ENCODE results near the gene MAPK14. TPM values are rescaled to one million over a fixed set of nuclear protein-coding genes. Genes with fewer than 3 reads are reported as not detected.

Gene MAPK14
- total RNA-seq, 1 experiment from 2014 or later: 56.8 TPM

DNA sequence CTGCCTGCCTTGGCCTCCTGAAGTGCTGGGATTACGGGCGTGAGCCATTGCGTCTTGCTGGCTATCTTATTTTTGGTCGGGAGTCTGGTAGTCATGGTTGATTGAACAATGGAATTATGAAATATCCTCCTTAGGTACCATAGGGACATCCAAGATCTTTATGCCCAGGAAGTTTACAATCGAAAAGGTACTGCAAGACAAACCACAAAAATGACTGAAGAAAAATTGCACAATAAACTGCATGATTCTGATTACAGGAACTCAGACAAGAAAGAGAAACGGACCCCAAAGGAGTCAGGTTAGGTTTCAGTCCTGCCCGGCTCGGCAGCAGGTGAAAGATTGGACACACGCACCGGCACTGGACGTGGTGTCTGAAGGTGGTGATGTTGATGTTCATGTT is 8.4 kb upstream of the MAPK14 start:
- H3K9me2 ChIP-seq (replicated peaks; ENCODE audit: low read length): no peaks in the 10 kb centered on the region
- H3K4me2 ChIP-seq (ENCODE audit: low read length): no peak overlapping the region
- H3K79me2 ChIP-seq (ENCODE audit: low read length): no peaks in the 10 kb centered on the region
- H3K27ac ChIP-seq (ENCODE audit: low read length): no peak overlapping the region
- intact Hi-C loops (cut with micrococcal nuclease): no loop called here
- no TSS peak for BruUV-seq (replicated peaks)
- TF ChIP-seq, protein P1, sequence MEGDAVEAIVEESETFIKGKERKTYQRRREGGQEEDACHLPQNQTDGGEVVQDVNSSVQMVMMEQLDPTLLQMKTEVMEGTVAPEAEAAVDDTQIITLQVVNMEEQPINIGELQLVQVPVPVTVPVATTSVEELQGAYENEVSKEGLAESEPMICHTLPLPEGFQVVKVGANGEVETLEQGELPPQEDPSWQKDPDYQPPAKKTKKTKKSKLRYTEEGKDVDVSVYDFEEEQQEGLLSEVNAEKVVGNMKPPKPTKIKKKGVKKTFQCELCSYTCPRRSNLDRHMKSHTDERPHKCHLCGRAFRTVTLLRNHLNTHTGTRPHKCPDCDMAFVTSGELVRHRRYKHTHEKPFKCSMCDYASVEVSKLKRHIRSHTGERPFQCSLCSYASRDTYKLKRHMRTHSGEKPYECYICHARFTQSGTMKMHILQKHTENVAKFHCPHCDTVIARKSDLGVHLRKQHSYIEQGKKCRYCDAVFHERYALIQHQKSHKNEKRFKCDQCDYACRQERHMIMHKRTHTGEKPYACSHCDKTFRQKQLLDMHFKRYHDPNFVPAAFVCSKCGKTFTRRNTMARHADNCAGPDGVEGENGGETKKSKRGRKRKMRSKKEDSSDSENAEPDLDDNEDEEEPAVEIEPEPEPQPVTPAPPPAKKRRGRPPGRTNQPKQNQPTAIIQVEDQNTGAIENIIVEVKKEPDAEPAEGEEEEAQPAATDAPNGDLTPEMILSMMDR (conservative IDR thresholded peaks at IDR 0.05; ENCODE audit: low read depth, low read length): no peak
- TF ChIP-seq EZH2 (IDR thresholded peaks at IDR 0.05; ENCODE audit: low read length, unreplicated experiment): no peak
- no peak for TF ChIP-seq EZH2phosphoT487 (IDR thresholded peaks at IDR 0.05; ENCODE audit: borderline replicate concordance, low read length)
- DNase-seq (no peak), ATAC-seq (no peak)
- H4K20me1 ChIP-seq (ENCODE audit: low read length): no peaks in the 10 kb centered on the region
- no peak overlapping the region for H3K9ac ChIP-seq (ENCODE audit: low read length)
- POLR2A ChIA-PET (ENCODE audit: unreplicated experiment): no interaction called here
- H3K4me3 ChIP-seq (ENCODE audit: low read length): no peak overlapping the region
- H3K27me3 ChIP-seq (ENCODE audit: low read length): no peaks in the 10 kb centered on the region
- H3K9me3 ChIP-seq (ENCODE audit: low read length): no peaks in the 10 kb centered on the region
- no peaks in the 10 kb centered on the region for H3F3A ChIP-seq (ENCODE audit: low read length, unreplicated experiment)
- CTCF ChIA-PET: no interaction called here
- H3K36me3 ChIP-seq (ENCODE audit: low read depth, low read length): no peaks in the 10 kb centered on the region
- no peaks in the 10 kb centered on the region for H3K4me1 ChIP-seq (ENCODE audit: insufficient read depth, low read length)
- no peak overlapping the region for H2AFZ ChIP-seq (ENCODE audit: low read length)

DNA sequence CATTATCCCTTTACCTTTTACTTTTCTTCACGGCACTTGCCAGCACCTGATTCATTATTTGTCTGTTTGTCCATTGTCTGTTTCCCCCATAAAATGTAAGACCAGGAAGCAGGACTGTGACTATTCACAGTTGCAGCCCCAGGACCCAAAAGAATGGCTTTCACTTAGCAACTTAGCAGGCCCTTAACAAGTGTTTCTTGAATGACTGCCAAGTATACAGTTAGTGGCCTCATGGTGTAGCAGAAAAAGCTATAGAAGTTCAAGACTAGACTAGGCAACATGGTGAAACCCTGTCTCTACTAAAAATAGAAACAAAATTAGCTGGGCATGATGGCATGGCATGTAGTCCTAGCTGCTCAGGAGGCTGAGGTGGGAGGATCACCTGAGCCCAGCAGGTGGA is 7.5 kb upstream of the MAPK14 start:
- Histone ChIP-seq H3K36me3 (ENCODE audit: low read depth, low read length) (no peaks in the 10 kb centered on the region), H2AFZ (ENCODE audit: low read length) (no peak overlapping the region), H3K27ac (ENCODE audit: low read length) (no peak overlapping the region), H3K79me2 (ENCODE audit: low read length) (no peaks in the 10 kb centered on the region), H3K4me1 (ENCODE audit: insufficient read depth, low read length) (no peaks in the 10 kb centered on the region), H3K9me2 (replicated peaks; ENCODE audit: low read length) (no peaks in the 10 kb centered on the region), H3K4me2 (ENCODE audit: low read length) (no peak overlapping the region), H3K4me3 (ENCODE audit: low read length) (no peak overlapping the region), H3K9me3 (ENCODE audit: low read length) (no peaks in the 10 kb centered on the region), H3F3A (ENCODE audit: low read length, unreplicated experiment) (no peaks in the 10 kb centered on the region), H3K9ac (ENCODE audit: low read length) (no peak overlapping the region), H4K20me1 (ENCODE audit: low read length) (no peaks in the 10 kb centered on the region), H3K27me3 (ENCODE audit: low read length) (no peaks in the 10 kb centered on the region)
- intact Hi-C loops (cut with micrococcal nuclease): no loop called here
- TF ChIP-seq EZH2phosphoT487 (IDR thresholded peaks at IDR 0.05; ENCODE audit: borderline replicate concordance, low read length) (no peak), EZH2 (IDR thresholded peaks at IDR 0.05; ENCODE audit: low read length, unreplicated experiment) (no peak)
- TF ChIP-seq, protein P1 (conservative IDR thresholded peaks at IDR 0.05; ENCODE audit: low read depth, low read length): no peak
- ATAC-seq (peak; percentile 31; the same call in 1 of the 2 replicates), DNase-seq (no peak)
- ChIA-PET POLR2A (ENCODE audit: unreplicated experiment) (no interaction called here), CTCF (no interaction called here)
- BruUV-seq (replicated peaks): no TSS peak

DNA sequence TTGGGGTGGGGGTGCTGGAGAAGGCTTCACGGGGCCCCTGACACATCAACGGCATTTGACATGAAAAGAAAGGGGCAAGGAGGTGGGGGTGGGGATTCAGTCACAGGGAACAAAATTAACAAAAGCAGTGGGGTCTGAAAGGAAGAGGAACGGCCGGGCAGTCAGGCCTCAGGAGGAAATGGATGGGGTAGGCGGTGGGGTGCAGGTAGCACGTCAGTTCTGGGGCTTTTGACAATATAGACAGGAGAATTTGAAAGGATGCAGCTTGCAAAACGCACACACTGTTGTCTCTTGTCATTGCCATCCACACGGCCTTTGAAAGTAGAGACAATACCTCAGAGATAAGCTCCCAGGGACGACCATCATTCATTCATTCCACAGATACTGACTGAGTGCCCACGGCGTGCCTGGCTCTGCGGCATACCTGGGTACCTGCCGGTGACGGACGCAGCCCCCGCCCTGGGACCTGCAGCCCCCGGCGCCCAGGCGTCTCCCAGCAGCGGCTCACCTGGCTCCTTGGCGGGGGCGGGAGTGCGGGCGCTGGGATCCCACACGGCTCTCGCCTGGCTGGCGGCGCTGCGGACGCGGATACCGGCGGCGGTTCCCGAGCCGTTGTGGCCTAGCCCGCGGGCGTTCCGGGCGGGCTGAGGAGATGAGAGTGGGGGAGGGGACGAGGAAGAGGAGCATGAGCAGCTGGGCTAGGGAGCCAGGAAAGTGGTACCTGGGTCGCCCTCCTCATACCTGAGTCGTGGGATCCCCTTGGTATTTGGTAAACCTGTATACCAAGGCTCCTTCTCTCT is 3.4 kb upstream of the MAPK14 start, which contains the start of gene SLC26A8:
Gene SLC26A8, minus strand, starts transcription at position 646 of the 800 bp plus-strand sequence. CDS start 4,934 bp downstream, outside the sequence.
- H4K20me1 ChIP-seq (ENCODE audit: low read length): 0 out of 2 replicates have a peak, but pooled peaks cover 3% of the 10 kb centered on the region
- intact Hi-C loops (cut with micrococcal nuclease): no loop called here

More for the DNA sequence above, 3.4 kb upstream of the MAPK14 start, which contains the start of gene SLC26A8:
- no TSS peak for BruUV-seq (replicated peaks)
- no peaks in the 10 kb centered on the region for H3K9me2 ChIP-seq (replicated peaks; ENCODE audit: low read length)
- H3K4me1 ChIP-seq (ENCODE audit: insufficient read depth, low read length): 0 out of 2 replicates have a peak, but pooled peaks cover 8% of the 10 kb centered on the region
- no peak within 1 kb of the TSS for H3K27ac ChIP-seq (ENCODE audit: low read length)
- H3F3A ChIP-seq (ENCODE audit: low read length, unreplicated experiment): no peaks in the 10 kb centered on the region
- peaks cover 16% of the 10 kb centered on the region for H3K79me2 ChIP-seq (ENCODE audit: low read length)
- TF ChIP-seq, protein P1 (conservative IDR thresholded peaks at IDR 0.05; ENCODE audit: low read depth, low read length): no peak
- no peak for TF ChIP-seq EZH2 (IDR thresholded peaks at IDR 0.05; ENCODE audit: low read length, unreplicated experiment)
- TF ChIP-seq EZH2phosphoT487 (IDR thresholded peaks at IDR 0.05; ENCODE audit: borderline replicate concordance, low read length): no peak
- no peak for ATAC-seq
- H2AFZ ChIP-seq (ENCODE audit: low read length): no peak within 1 kb of the TSS
- no peaks in the 10 kb centered on the region for H3K27me3 ChIP-seq (ENCODE audit: low read length)
- H3K9ac ChIP-seq (ENCODE audit: low read length): no peak within 1 kb of the TSS
- DNase-seq: no peak
- no peak within 1 kb of the TSS for H3K4me2 ChIP-seq (ENCODE audit: low read length)
- ChIA-PET POLR2A (ENCODE audit: unreplicated experiment) (no interaction called here), CTCF (no interaction called here)
- no peaks in the 10 kb centered on the region for H3K9me3 ChIP-seq (ENCODE audit: low read length)
- no peak within 1 kb of the TSS for H3K4me3 ChIP-seq (ENCODE audit: low read length)
- no peaks in the 10 kb centered on the region for H3K36me3 ChIP-seq (ENCODE audit: low read depth, low read length)

Measured in PC-3 (cell line).